ENCODE measurements around the gene TEKT3.

DNA sequence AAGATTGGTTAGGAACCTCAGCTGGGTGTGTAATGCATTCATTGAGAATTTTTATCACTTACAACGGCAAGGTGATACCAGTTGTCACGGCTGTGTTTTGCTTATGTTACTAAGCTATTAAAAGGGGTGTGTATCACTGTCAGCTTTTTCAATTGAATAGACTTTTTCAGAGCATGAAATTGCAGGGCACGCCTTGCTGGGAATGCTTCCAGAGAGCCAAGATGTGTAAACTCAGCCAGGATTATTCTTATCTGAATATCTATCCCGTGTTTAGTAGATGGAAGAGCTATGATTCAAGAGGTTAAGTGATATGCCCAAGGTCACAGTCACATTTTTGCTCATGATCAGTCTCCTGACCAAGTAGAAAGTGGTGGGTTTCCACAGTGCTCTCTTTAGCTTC is 6.6 kb upstream of the TEKT3 start:
- no peak for TF ChIP-seq POLR2A (IDR thresholded peaks at IDR 0.05)
- TF ChIP-seq, protein P1, sequence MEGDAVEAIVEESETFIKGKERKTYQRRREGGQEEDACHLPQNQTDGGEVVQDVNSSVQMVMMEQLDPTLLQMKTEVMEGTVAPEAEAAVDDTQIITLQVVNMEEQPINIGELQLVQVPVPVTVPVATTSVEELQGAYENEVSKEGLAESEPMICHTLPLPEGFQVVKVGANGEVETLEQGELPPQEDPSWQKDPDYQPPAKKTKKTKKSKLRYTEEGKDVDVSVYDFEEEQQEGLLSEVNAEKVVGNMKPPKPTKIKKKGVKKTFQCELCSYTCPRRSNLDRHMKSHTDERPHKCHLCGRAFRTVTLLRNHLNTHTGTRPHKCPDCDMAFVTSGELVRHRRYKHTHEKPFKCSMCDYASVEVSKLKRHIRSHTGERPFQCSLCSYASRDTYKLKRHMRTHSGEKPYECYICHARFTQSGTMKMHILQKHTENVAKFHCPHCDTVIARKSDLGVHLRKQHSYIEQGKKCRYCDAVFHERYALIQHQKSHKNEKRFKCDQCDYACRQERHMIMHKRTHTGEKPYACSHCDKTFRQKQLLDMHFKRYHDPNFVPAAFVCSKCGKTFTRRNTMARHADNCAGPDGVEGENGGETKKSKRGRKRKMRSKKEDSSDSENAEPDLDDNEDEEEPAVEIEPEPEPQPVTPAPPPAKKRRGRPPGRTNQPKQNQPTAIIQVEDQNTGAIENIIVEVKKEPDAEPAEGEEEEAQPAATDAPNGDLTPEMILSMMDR (IDR thresholded peaks at IDR 0.05 in 4 of 5, conservative IDR thresholded peaks at IDR 0.05 in 1 of 5): no peak

All from gastrocnemius medialis (tissue), 4 donors.